ENCODE measurements around the gene ZNF274.
"Not testable (repeated sequence)": the region's sequence is repeated elsewhere in the genome, so short reads cannot be mapped to it uniquely, and the experiment has no call there.

Gene ZNF274

GRCh38 chr19:58182989-58183816 is at the start of gene ZNF274:
TSS of gene ZNF274 (plus strand) at chr19:58183061. CDS start at chr19:58183966, 905 bp downstream.
- peak; percentile 92 to 93 for DNase-seq

- DNase-seq, result no peak
These were observed 48.6 kb upstream of the ZNF274 start for GRCh38 chr19:58134244-58134643.

DNA sequence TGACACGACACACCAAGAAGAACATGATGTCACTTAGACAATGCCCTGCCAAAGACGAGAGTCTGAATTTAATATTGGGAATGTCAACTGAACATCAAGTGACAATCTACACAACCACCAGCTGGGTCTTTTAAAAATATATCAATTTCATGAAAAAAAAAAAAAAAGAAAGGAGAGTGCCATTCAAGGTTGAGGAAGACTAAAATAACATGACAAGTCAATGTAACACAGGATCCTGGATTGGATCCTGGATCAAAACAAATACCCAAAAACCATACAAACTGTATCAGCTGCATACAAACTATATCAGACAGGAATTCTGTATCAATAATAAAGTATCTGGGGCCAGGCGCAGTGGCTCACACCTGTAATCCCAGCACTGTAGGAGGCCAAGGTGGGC is 37.0 kb upstream of the ZNF274 start:
- no peak for DNase-seq

DNA sequence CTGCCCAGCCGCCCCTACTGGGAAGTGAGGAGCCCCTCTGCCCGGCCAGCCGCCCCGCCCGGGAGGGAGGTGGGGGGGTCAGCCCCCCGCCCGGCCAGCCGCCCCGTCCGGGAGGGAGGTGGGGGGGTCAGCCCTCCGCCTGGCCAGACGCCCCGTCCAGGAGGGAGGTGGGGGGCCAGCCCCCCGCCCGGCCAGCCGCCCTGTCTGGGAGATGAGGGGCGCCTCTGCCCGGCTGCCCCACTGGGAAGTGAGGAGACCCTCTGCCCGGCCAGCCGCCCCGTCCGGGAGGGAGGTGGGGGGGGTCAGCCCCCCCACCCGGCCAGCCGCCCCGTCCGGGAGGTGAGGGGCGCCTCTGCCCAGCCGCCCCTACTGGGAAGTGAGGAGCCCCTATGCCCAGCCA is 35.4 kb upstream of the ZNF274 start:
- DNase-seq, result not testable (repeated sequence)

GRCh38 chr19:58150328-58150921 is 32.4 kb upstream of the ZNF274 start, which contains the start of gene ZNF329:
TSS of gene ZNF329 (minus strand) at chr19:58150789. CDS start at chr19:58129503, 21,286 bp downstream.
- DNase-seq, result peak; percentile 88 to 90

DNA sequence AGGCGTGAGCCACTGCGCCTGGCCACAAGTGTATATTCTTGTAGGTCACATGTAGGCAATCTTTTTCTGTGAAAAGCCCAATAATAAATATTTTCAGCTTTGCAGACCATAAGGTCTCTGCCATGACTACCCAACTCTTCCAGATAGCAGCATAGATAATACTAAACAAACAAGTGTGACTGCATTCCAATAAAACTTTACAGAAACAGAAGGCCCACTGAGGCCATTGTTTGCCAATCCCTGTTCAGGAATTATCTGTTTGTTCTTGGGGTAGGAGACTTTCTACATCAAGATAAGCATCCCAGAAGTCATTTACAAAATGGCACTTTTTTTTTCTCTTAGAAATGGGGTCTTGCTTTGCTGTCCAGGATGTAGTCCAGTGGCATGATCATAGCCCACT is 29.5 kb upstream of the ZNF274 start:
- DNase-seq, result no peak

DNA sequence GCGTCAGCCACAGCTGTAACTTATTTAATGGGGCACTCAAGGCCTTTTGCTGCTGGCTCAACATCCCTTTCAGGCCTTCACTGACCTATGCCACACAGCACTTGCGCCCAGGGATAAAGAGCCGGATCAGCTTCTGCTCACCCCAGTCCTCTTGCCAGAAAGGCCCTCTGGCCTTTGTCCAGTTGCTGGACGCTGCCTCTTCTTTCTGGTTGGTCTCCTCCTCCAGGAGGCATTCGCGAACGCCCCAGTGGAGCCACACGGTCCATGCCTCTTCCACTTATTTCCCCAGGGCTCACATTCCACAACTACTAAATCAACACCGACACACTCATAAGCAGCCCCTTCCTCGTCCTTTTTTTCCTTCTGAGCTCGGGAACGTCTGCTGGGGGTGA is 28.6 kb upstream of the ZNF274 start:
- DNase-seq, result no peak

GRCh38 chr19:58154679-58155648 is 27.9 kb upstream of the ZNF274 start:
- DNase-seq, result peak; percentile 97

- DNase-seq, result no peak
These were observed 25.7 kb upstream of the ZNF274 start for GRCh38 chr19:58157045-58157728.

GRCh38 chr19:58166268-58166667 is 16.6 kb upstream of the ZNF274 start:
- no peak for DNase-seq

GRCh38 chr19:58166708-58167280 is 16.1 kb upstream of the ZNF274 start:
- DNase-seq, result no peak

DNA sequence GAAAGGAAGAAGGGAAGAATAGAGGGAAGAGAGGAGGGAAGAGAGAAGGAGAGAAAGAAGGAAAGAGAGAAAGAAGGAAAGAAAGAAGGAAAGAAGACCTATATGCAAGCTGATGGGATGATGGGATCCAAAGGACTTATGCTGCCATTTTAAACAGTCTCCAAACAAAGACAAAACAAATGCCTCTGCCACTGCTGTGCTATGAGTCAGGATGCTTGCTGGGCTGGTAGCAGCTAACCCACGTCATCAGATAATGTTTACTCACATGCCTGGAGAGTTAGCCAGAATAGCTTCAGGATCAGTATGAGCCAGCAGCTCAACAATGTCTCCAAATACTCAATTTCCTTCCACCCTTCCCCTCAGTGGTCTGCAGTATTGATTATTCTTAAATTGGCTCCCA is 12.0 kb upstream of the ZNF274 start:
- no peak for DNase-seq

DNA sequence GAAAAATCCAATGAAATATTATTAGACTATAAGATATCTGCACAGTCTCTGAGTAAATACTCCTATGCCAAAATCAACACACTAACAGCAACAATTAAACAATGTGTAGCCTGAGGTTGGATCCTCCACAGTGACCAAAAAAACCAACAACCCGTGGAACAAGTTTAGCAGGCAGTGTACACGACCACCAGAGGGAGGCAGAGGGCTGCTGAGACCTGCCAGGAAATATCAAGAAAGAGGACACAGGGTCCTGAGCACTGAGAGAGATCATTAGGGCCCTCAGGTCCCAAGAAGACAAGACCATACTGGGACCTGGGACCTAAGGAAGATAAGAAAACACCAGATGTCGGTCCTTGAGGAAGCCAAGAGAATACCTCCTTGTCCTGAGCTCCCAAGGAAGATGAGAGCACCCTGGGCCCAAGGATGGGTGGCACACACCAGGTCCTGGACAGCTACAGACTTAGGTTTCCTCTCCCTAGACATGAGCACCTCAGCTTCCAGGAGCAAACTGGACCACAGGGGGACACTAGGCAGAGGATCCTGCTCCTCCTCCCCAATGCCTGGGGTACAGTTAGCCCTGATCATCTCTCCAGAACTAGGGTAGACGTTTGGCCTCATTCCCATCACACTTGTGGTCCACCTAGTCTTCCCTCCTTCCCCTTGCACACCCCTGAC is 822 bp upstream of the ZNF274 start:
- DNase-seq, result peak; percentile 64 to 65

DNA sequence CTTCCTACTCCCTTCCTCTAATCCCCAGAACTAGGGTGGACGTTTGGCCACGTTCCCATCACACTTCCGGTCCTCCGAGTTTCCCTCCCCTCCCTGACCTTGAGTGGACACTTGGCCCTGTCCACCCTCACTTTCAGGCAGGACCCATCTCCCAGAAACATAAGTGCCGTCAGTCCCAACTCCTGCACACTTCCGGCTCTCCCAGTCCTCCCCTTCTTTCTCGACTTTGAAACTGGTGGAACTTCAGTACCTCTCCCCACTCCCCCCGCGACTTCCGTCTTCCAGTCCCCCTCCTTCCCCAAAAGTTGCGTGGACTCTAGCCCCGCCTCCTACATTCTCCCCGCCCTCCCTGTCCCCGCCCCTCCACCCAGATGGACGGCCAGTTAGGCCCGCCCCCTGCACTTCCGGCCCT is 278 bp upstream of the ZNF274 start:
- peak in 1 of 2 experiments; percentile 85 for DNase-seq

DNA sequence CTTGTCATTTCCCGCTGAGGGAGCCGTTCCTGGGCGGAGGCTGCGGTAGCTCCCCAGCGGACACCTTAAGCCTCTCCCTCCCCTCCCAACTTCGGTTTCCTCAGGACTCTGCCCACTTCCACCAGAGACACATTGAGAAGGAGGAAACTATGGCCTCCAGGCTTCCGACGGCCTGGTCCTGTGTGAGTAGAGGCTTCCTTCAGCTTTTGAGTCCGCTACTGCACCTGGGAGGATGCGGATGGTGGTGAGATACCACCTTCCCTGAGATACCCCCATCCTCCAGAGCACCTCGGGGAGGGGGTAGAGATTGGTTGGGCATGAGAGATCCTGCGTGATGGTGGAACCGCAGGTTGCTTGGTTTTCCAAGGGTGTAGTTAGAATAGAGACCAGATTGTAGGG is 955 bp downstream of the ZNF274 start:
- DNase-seq, result no peak

DNA sequence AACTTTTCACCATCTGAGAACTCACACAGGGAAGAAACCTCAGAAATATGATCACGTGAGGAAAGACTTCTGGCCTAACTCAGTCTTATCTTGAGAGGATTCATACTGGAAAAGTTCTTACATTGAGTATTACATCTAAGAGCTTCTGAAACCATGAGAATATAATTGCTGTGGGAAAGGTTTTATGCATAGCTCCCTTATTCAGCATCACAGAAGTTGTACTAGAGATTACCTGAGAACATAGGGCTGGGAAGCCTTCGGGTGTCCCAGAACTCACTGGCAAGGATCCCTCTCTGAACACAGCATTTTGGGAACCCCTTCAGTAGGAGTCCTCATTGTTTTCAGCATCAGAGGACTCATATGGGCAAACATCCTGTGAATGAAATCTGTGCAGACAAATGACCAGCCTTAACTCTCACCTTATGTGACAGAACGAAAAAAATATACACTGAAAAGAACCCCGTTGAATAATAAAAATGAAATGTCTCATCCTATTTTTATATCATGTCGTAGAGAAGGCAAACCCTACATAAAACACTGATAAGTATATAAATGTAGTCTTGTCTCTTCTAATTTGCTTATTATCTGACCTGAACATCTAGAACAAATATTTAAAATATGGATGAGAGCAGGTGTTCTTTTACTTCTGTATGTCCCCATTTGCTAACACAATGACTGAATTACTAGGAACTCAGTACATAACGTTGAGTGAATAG is 14.2 kb downstream of the ZNF274 start:
- DNase-seq, result no peak

GRCh38 chr19:58203814-58204475 is 21.1 kb downstream of the ZNF274 start:
- no peak for DNase-seq

GRCh38 chr19:58204566-58204965 is 21.7 kb downstream of the ZNF274 start:
- DNase-seq, result no peak

GRCh38 chr19:58209577-58209976 is 26.7 kb downstream of the ZNF274 start:
- DNase-seq, result no peak

Data from activated CD4-positive, alpha-beta T cell treated with anti-CD3 and anti-CD28 coated beads, Interleukin-2, amount 50 U/mL, for 4 hours (primary cell).